ENCODE data around the gene ERC2. TPM values are rescaled to one million over a fixed set of nuclear protein-coding genes. Genes with fewer than 3 reads are reported as not detected.

ERC2 gene
- total RNA-seq, 1 donor from 2014 or later: 0.35 TPM

GRCh38 chr3:56197259-56197965 lies 270.9 kb downstream of the ERC2 start:
- no peaks in the 10 kb centered on the region for H3K9me3 Mint-ChIP-seq (ENCODE audit: unreplicated experiment)
- no peak overlapping the region for H3K27ac Mint-ChIP-seq (ENCODE audit: unreplicated experiment)
- DNase-seq (ENCODE audit: extremely low spot score, unreplicated experiment): no peak

GRCh38 chr3:56196700-56197099 lies 271.6 kb downstream of the ERC2 start:
- peaks cover 10% of the 10 kb centered on the region for H3K4me1 Mint-ChIP-seq (ENCODE audit: unreplicated experiment)
- H3K27ac Mint-ChIP-seq (ENCODE audit: unreplicated experiment): no peak overlapping the region
- no peak for TF ChIP-seq CTCF (IDR thresholded peaks at IDR 0.05)
- H3K36me3 Mint-ChIP-seq (ENCODE audit: unreplicated experiment): no peaks in the 10 kb centered on the region
- no peak for DNase-seq (ENCODE audit: extremely low spot score, unreplicated experiment)
- H3K9me3 Mint-ChIP-seq (ENCODE audit: unreplicated experiment): no peaks in the 10 kb centered on the region
- H3K4me3 Mint-ChIP-seq (ENCODE audit: unreplicated experiment): no peak overlapping the region
- H3K27me3 Mint-ChIP-seq (ENCODE audit: unreplicated experiment): no peaks in the 10 kb centered on the region

More at GRCh38 chr3:56197259-56197965, 270.9 kb downstream of the ERC2 start:
- no peak for TF ChIP-seq CTCF (IDR thresholded peaks at IDR 0.05)
- Mint-ChIP-seq H3K4me3 (ENCODE audit: unreplicated experiment) (no peak overlapping the region), H3K27me3 (ENCODE audit: unreplicated experiment) (no peaks in the 10 kb centered on the region), H3K4me1 (ENCODE audit: unreplicated experiment) (peaks cover 10% of the 10 kb centered on the region), H3K36me3 (ENCODE audit: unreplicated experiment) (no peaks in the 10 kb centered on the region)

GRCh38 chr3:56193519-56193918 lies 274.7 kb downstream of the ERC2 start:
- Mint-ChIP-seq H3K27ac (ENCODE audit: unreplicated experiment) (no peak overlapping the region), H3K4me1 (ENCODE audit: unreplicated experiment) (no peaks in the 10 kb centered on the region), H3K9me3 (ENCODE audit: unreplicated experiment) (no peaks in the 10 kb centered on the region), H3K4me3 (ENCODE audit: unreplicated experiment) (no peak overlapping the region), H3K36me3 (ENCODE audit: unreplicated experiment) (no peaks in the 10 kb centered on the region), H3K27me3 (ENCODE audit: unreplicated experiment) (peaks cover 5% of the 10 kb centered on the region)
- TF ChIP-seq CTCF (IDR thresholded peaks at IDR 0.05): no peak
- no peak for DNase-seq (ENCODE audit: extremely low spot score, unreplicated experiment)

- no peaks in the 10 kb centered on the region for H3K36me3 Mint-ChIP-seq (ENCODE audit: unreplicated experiment)
- DNase-seq (ENCODE audit: extremely low spot score, unreplicated experiment): no peak
- H3K27ac Mint-ChIP-seq (ENCODE audit: unreplicated experiment): no peak overlapping the region
- TF ChIP-seq CTCF (IDR thresholded peaks at IDR 0.05): no peak
- no peaks in the 10 kb centered on the region for H3K9me3 Mint-ChIP-seq (ENCODE audit: unreplicated experiment)
- no peak overlapping the region for H3K4me3 Mint-ChIP-seq (ENCODE audit: unreplicated experiment)
- peaks cover 5% of the 10 kb centered on the region for H3K27me3 Mint-ChIP-seq (ENCODE audit: unreplicated experiment)
- no peaks in the 10 kb centered on the region for H3K4me1 Mint-ChIP-seq (ENCODE audit: unreplicated experiment)
Observed at GRCh38 chr3:56192001-56192400, 276.3 kb downstream of the ERC2 start.

- Mint-ChIP-seq H3K4me1 (ENCODE audit: unreplicated experiment) (no peaks in the 10 kb centered on the region), H3K9me3 (ENCODE audit: unreplicated experiment) (no peaks in the 10 kb centered on the region), H3K27ac (ENCODE audit: unreplicated experiment) (no peak overlapping the region), H3K36me3 (ENCODE audit: unreplicated experiment) (no peaks in the 10 kb centered on the region), H3K27me3 (ENCODE audit: unreplicated experiment) (peaks cover 5% of the 10 kb centered on the region), H3K4me3 (ENCODE audit: unreplicated experiment) (no peak overlapping the region)
- DNase-seq (ENCODE audit: extremely low spot score, unreplicated experiment): no peak
- TF ChIP-seq CTCF (IDR thresholded peaks at IDR 0.05): no peak
Observed at GRCh38 chr3:56190771-56191305, 277.4 kb downstream of the ERC2 start.
